Measurements from ENCODE around the gene GALM.

Gene GALM

GRCh38 chr2:38716185-38716584 lies 50.3 kb downstream of the GALM start:
- TF ChIP-seq CTCF (IDR thresholded peaks at IDR 0.05), result no peak

GRCh38 chr2:38718601-38719000 lies 52.7 kb downstream of the GALM start:
- TF ChIP-seq CTCF (IDR thresholded peaks at IDR 0.05), result no peak

- TF ChIP-seq CTCF (IDR thresholded peaks at IDR 0.05), result no peak
Observed at GRCh38 chr2:38719706-38720105, 53.8 kb downstream of the GALM start.

- TF ChIP-seq CTCF (IDR thresholded peaks at IDR 0.05), result no peak
Observed at GRCh38 chr2:38720613-38721241, 54.8 kb downstream of the GALM start.

GRCh38 chr2:38722271-38723061 lies 56.6 kb downstream of the GALM start:
- TF ChIP-seq CTCF (IDR thresholded peaks at IDR 0.05), result no peak

GRCh38 chr2:38723173-38723572 lies 57.3 kb downstream of the GALM start:
- no peak for TF ChIP-seq CTCF (IDR thresholded peaks at IDR 0.05)

- TF ChIP-seq CTCF (IDR thresholded peaks at IDR 0.05), result no peak
Observed at GRCh38 chr2:38727661-38728060, 61.7 kb downstream of the GALM start.
